ENCODE measurements around the gene S100A9. TPM values are rescaled to one million over a fixed set of nuclear protein-coding genes. Genes with fewer than 3 reads are reported as not detected.

Gene S100A9
- total RNA-seq, 1 experiment from 2014 or later, result 0.44 TPM

- Histone ChIP-seq H3K4me1 (ENCODE audit: control insufficient read depth, insufficient read depth, low read length) (no peaks in the 10 kb centered on the region), H3K9me3 (ENCODE audit: control insufficient read depth, insufficient read depth, low read depth, low read length) (no peaks in the 10 kb centered on the region), H3K36me3 (ENCODE audit: control insufficient read depth, insufficient read depth, low read length) (no peaks in the 10 kb centered on the region), H3K27me3 (ENCODE audit: control insufficient read depth, insufficient read depth, low read length) (peaks cover 16% of the 10 kb centered on the region), H3K4me3 (ENCODE audit: low read depth in 2 of 2, low read length in 2 of 2) (no peak overlapping the region), H3K27ac (ENCODE audit: low read length) (no peak overlapping the region)
- TF ChIP-seq TCF7L2 (IDR thresholded peaks at IDR 0.05; ENCODE audit: low read depth, low read length) (no peak), CTCF (IDR thresholded peaks at IDR 0.05) (no peak), SIN3A (IDR thresholded peaks at IDR 0.05; ENCODE audit: borderline replicate concordance, insufficient read depth, low read depth, low read length) (no peak), POLR2AphosphoS5 (IDR thresholded peaks at IDR 0.05; ENCODE audit: low read depth, low read length) (no peak)
- ChIA-PET CTCF (no interaction called here), POLR2A (no interaction called here)
- in situ Hi-C loops (cut with HindIII; ENCODE audit: low pct_unique_long_range_greater_than_20kb, low sequenced_read_pairs) (loop anchor here (25.0 kb wide), 1 partner anchor 238 kb away; the partner anchor contains the start of genes S100A14 and S100A16), intact Hi-C loops (cut with micrococcal nuclease; ENCODE audit: unreplicated experiment) (no loop called here)
- no TSS peak for BruUV-seq (replicated peaks)
- no peak for ATAC-seq
- no peak for DNase-seq (ENCODE audit: low read depth, low spot score)
Measured at GRCh38 chr1:153374071-153374470, 16.4 kb downstream of the S100A9 start.

DNA sequence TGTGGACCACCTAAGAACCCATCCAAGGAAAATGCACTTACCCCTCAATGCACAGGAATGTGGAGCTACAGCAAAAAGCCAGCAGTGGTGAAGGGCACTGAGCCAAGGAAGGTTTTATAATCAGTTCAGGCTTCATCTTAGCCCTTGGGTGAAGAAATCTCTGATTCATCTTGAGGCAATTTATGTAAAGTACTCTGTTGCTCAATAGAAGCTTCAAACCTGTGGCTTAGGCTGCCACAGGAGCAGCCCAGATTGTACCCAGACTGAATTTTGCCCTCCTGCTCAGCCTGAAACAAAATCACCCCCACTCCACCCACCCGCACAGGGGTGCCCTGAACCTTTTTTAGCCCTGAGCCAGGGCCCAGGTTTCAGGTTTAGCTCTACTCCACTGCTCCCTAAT is 17.9 kb downstream of the S100A9 start, which contains the start of gene S100A12:
Gene S100A12, minus strand, starts transcription at position 111 of the 400 bp plus-strand sequence. CDS start 1,029 bp downstream, outside the sequence.
- Histone ChIP-seq H3K9me3 (ENCODE audit: control insufficient read depth, insufficient read depth, low read depth, low read length) (no peaks in the 10 kb centered on the region), H3K36me3 (ENCODE audit: control insufficient read depth, insufficient read depth, low read length) (no peaks in the 10 kb centered on the region), H3K27me3 (ENCODE audit: control insufficient read depth, insufficient read depth, low read length) (peaks cover 16% of the 10 kb centered on the region), H3K4me3 (ENCODE audit: low read depth in 2 of 2, low read length in 2 of 2) (no peak within 1 kb of the TSS), H3K27ac (ENCODE audit: low read length) (no peak within 1 kb of the TSS), H3K4me1 (ENCODE audit: control insufficient read depth, insufficient read depth, low read length) (no peaks in the 10 kb centered on the region)
- ATAC-seq (no peak), DNase-seq (ENCODE audit: low read depth, low spot score) (no peak)
- intact Hi-C loops (cut with micrococcal nuclease; ENCODE audit: unreplicated experiment), result no loop called here
- no TSS peak for BruUV-seq (replicated peaks)
- POLR2A ChIA-PET, result no interaction called here
- TF ChIP-seq CTCF (IDR thresholded peaks at IDR 0.05) (no peak), REST (IDR thresholded peaks at IDR 0.05; ENCODE audit: insufficient read depth in 1 of 2, low read depth in 2 of 2, low read length in 1 of 2) (no peak), POLR2AphosphoS5 (IDR thresholded peaks at IDR 0.05; ENCODE audit: low read depth, low read length) (no peak), SIN3A (IDR thresholded peaks at IDR 0.05; ENCODE audit: borderline replicate concordance, insufficient read depth, low read depth, low read length) (no peak), TCF7L2 (IDR thresholded peaks at IDR 0.05; ENCODE audit: low read depth, low read length) (no peak)
- CTCF ChIA-PET, result no interaction called here
- in situ Hi-C loops (cut with HindIII; ENCODE audit: low pct_unique_long_range_greater_than_20kb, low sequenced_read_pairs), result no loop called here

All from Panc1 (cell line).